ENCODE data around the gene AVPR2.

- TF ChIP-seq, protein P1, sequence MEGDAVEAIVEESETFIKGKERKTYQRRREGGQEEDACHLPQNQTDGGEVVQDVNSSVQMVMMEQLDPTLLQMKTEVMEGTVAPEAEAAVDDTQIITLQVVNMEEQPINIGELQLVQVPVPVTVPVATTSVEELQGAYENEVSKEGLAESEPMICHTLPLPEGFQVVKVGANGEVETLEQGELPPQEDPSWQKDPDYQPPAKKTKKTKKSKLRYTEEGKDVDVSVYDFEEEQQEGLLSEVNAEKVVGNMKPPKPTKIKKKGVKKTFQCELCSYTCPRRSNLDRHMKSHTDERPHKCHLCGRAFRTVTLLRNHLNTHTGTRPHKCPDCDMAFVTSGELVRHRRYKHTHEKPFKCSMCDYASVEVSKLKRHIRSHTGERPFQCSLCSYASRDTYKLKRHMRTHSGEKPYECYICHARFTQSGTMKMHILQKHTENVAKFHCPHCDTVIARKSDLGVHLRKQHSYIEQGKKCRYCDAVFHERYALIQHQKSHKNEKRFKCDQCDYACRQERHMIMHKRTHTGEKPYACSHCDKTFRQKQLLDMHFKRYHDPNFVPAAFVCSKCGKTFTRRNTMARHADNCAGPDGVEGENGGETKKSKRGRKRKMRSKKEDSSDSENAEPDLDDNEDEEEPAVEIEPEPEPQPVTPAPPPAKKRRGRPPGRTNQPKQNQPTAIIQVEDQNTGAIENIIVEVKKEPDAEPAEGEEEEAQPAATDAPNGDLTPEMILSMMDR (IDR thresholded peaks at IDR 0.05): no peak
- TF ChIP-seq POLR2A (IDR thresholded peaks at IDR 0.05): no peak
Measured at GRCh38 chrX:153952373-153953026, 48.0 kb downstream of the AVPR2 start.
